Activated naive CD8-positive, alpha-beta T cell treated with anti-CD3 and anti-CD28 coated beads, Interleukin-2, amount 50 U/mL, for 16 hours (primary cell): ENCODE results near the gene WBP1.
"Not testable (repeated sequence)": the region's sequence is repeated elsewhere in the genome, so short reads cannot be mapped to it uniquely, and the experiment has no call there.

ENCODE experiments used
- DNase-seq: peaks from one replicate; pipeline ENCODE4 v3.0.0-alpha.2; 2020; ENCODE audit warnings: low read depth, low spot score

WBP1 gene

DNA sequence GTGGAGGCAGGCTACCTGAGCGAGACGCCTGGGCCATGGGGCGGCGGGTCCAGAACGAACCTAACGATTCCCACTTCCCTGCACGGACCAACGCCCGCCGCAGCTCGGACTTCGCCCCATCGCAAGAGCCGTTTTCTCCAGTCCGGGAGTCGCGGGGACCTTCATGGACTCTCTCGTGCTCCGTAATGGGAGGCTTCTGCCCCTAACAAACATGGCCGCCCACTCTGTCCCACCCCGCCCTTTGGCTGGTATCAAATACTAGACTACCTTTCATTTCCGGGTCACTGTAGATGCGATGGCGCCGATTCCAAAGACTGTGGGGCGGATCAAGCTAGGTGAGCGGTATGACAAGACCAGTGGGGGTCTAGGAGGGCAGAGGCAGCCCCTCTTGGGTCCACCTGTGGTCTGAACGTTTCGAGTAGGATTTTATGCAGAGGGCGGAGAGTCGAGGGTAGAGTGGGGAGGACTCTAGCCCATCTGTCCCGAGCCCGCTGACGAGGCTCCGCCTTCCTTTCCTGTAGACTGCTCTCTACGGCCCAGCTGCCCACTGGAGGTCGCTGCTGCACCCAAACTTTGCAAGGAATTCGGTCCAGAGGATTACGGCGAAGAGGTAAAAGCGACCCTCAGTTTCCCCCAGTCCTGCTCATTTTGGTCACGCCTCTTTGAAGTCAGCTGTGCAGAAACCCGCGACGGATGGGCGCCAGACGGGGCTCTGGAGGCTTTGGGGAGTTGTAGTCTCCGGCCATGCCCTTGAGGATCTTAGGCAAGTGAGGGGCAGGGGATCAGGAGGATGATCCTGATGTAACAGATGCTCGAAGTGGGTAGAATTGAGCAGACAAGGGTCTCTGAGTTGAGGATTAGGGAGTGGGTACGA is 24.8 kb downstream of the WBP1 start, which contains the start of the genes CCDC142 and TTC31:
TSS of gene CCDC142 (minus strand) at position 198 of the 874 bp plus-strand sequence. CDS start at position 37, 161 bp downstream.
TSS of gene TTC31 (plus strand) at position 281 of the 874 bp plus-strand sequence. CDS start at position 296, 15 bp downstream.
- peak; percentile 86 for DNase-seq

DNA sequence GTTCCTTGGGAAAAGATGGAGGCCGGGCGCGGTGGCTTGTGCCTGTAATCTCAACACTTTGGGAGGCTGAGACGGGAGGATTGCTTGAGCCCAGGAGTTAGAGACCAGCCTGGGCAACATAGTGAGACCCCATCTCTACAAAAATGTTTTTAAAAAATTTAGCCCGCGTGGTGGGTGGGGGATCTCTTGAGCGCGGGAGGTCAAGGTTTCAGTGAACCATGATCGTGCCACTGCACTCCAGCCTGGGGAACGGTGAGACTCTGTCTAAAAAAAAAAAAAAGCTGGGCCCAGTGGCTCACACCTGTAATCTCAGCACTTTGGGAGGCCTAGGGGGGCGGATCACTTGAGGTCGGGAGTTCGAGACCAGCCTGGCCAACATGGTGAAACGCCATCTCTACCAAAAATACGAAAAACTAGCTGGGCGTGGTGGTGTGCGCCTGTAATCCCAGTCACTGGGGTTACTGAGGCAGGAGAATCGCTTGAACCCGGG is 25.5 kb downstream of the WBP1 start:
- not testable (repeated sequence) for DNase-seq

DNA sequence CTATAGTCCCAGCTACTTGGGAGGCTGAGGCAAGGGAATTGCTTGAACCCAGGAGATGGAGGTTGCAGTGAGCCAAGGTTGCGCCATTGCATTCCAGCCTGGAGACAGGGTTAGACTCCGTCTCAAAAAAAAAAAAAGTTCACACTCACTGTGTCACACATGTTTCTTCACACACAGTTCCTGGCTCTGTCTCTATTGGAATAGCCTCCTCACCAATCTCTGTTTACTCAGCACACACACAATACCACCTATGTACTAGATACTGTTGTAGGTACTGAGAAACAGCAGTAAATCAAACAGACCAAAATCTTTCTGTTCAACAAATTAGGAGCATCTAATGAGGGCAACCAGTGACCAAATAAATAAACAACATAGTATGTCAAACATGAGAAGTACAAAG is 27.9 kb downstream of the WBP1 start:
- no peak for DNase-seq

DNA sequence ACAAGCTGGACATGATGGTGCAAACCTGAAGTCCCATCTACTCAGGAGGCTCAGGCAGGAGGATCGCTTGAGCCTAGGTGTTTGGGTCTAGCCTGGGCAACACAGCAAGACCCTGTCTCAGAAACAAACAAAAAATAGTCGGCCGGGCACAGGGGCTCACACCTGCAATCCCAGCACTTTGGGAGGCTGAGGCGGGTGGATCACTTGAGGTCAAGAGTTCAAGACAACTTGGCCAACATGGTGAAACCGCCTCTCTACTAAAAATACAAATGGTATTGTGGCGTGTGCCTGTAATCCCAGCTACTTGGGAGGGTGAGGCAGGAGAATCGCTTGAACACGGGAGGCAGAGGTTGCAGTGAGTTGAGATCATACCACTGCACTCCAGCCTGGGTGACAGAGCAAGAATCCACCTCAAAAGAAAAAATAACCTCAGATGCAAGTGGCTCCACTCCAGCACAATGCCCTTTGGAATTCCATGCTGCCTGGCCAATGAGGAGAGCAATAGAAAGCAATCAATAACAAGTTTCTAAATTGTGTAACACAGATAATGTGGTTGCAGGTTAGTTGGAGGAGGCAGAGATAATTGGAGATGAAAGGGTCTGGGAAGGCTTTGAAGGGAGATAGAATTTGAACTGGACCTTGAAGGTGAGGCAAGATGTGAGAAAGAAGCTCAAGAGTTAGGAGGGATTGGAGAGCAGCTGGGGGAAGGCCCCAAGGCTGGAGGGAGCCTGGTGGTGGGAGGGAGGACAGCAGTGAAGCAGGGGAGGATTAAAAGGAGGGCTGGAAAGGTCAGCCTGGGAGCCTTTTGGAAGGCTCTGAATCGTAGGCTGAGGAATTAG is 30.6 kb downstream of the WBP1 start:
- DNase-seq = no peak

DNA sequence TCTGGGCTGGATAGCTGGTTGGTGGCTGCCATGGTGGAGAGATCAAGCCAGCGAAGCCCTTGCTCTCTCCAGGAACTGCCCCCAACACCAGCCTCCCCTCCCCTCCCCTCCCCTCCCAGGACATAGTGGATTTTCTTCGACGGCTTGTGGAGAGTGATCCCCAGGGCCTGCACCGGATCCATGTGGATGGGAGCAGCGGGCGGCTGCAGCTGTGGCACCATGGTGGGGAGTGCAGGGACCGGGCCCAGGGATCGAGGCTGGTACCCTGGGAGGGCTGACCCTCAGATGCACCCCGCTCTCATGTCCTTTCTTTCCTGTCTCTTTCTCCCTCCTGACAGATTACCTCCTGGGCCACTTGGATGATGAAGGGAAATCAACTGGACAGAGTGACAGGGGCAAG is 31.7 kb downstream of the WBP1 start:
- no peak for DNase-seq

DNA sequence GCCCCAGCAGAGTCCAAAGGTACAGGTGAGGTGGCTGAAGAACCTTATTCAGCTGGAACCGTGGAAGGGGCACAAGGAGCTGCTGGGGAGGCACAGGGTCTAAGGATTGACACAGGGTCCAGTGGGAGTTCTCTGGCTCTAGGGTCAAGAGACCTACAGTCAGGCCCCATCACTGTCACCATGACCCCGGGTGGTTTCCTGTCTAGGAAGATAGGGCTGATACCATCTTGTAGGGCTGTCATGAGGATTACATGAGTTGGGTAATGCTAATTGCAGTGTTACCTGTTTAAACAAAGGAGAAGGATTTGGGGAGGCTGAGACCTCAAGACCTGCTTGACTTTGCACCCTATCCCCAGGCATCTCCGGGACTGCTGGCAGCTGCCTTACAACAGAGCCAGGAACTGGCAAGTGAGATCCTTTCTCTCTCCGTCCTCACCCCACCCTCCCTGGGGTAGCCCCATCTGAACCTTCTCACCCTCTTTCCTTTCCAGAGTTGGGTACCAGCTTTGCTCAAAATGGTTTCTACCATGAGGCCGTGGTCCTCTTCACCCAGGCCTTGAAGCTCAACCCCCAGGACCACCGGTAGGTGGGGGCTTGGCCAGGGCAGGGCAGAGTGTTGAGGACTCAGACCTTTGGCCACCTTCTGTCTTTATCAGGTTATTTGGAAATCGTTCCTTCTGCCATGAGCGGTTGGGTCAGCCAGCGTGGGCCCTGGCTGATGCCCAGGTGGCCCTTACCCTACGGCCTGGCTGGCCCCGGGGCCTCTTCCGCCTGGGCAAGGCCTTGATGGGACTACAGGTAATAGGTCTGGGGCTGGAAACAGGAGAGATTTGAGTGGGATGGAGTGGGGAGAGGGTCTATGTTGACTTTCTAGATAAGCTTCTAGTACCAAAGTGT is 33.7 kb downstream of the WBP1 start:
- no peak for DNase-seq

DNA sequence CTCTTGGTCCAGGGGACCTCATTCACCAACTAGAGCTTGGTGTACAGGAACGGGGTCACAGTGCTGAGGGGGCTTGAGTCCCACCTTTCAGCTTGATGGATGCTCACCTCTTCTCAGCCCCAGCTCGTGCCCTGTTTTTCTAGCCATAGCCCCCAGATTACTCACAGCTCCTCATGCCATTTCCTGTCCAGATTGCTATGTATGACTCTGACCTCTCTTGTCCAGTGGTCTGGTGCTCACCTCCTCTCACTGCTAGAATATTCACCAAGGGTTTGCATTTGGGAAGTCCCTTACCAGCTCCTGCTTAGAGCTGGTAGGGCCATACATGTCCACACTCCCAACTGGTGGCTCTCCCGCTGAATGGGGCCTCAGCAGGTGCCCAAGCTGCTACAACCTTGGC is 35.3 kb downstream of the WBP1 start:
- DNase-seq = no peak

DNA sequence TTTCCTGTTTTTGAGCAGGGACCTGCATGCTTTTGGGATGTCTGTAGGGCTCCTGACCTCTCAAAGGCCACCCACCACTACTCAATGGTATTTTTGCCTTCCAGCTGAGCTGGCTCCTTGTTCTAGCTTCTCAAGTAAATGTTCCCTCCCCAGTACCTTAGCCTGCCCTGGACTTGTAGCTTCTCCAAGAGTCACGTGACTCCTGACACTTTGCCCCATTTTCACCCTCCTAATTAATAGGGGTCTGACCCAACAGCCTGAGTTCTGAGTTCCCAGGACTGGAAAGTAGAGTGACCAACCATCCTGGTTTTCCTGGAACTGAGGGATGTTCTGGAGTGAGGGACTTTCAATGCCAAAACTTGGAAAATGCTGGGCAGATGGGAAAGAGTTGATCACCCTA is 37.2 kb downstream of the WBP1 start:
- DNase-seq = no peak

DNA sequence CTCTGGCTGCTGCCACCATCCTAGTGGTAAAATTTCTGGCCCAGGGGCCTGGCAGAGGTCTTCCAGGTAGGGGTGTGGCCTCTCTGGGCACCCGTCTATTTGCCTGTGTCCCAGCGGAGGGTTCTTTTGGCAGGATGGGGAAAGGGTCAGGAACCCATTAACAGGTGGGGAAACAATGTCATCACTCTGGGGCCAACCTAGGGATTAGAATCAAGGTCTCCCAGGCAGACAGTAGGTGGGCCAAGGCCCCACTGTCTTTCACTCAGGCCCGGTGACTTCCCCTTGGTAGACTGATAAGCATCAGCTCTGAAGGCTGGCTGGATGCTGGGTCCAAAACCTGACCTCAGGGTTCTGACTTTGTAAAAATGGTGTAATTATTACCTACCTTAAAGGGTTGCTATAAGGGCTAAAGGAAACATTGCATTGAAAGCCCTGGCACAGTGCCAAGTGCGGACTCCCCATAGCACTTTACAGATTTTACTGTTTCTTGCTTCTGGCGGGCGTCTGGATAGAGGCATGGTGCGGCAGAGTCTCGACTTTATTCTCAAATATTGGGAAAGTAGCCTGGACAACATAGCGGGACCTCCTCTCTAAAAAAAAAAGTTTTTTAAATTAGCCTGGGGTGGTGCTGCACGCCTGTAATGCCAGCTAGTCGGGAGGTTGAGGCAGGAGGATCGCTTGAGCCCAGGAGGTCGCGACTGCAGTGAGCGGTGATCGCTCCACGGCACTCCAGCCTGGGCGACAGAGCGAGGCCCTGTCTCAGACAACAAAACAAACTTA is 38.9 kb downstream of the WBP1 start:
- no peak for DNase-seq

DNA sequence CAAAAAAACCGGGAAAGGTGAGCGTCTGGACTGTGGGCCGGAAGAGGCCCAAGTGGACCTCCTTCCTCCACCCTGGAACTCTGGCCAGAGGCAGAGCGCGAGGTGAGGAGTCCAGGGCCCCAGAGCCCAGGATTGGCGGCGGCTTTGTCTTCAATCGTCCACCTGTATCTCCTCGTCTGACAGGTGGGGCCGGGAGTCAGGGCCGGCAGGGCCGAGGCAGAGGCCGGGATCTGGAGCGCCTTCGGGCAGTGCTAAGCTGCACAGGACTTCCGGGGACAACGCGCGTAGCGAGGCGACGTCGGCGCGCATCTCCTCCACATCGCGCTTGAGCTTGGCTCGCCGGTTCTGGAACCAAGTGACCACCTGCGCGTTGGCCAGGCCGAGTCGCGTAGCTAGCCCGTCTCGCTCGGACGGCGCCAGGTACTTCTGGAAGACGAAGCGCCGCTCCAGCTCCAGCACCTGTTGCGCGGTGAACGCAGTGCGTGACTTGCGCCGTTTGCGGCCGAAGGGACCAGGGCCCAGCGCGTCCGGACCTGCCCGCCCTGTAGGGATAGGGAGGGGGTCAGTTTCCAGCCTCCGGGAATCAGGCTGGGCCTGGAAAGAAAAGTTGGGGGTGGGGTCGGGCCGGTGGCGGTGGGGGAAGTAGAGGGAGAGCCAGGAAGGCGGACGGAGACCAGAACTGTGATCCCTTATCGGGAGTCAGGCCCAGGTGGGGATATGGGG is 39.7 kb downstream of the WBP1 start:
- DNase-seq = no peak

DNA sequence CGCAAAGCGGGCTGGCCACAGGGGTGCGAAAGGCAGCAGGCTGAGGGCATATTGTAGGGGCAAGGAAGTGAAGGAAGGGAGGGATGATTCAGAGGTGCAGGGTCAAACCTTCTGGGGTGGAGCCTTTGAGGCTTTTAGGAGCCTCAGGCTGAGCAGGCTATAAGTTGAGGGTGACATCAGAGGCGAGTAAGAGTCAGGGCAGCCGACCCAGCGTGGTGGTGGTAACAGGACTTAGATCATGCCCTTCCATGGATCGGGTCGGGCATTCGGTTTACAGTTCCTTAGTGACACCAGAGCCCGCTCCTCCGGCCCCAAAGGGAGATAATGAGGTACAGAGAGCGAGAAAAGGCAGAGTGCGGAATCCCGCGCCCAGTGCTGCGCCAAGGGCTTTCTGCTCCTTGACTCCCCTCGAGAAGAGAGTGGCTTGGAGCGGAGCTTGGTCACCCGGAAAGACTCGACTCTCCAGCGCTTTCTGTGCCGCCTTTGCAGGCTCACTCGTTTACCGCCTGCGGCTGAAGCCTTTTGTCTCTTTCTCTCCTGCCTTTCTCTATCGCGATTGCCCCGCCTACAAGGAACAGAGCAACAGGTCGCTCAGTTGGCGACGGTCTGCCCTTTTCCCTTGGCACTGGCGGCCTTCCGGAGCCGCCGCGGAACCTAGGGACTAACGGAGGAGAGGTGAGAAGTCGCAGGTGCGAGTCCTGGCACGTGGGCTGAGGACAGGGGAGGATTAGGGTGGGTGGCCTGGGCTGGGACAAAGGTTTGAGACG is 40.4 kb downstream of the WBP1 start:
- DNase-seq = no peak

DNA sequence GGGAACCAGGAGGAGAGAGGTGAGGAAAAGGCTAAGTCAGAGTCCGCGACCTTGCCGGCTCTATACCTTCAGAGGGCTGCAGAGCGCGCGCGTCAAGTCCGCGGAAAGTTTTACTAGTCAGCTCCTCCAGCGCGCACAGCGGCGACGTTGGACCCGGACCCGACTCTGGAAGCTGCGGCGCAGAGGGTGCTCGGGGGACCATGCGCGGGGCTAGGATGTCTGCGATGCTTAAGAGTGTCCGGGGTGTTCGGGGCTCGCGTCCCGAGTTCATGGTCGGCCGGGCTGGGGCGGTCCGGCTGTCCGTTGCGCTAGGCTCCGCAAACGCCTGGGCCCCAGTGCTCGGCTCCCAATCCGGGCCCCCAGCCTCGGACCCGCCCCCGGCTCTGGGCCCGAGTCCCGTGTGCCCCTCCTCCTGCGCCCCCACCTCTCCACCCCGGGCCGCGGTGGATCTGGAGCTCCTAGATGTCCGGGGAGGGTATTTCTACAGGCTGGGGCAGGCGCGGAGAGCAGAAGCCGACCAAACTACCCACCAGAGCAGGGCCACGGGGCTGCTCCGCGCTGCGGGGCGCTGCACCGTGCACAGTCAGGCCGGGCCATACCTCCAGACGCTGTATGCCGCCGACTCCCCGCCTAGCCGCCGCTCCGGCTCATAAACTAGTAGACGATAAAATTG is 41.2 kb downstream of the WBP1 start, which contains the start of gene LBX2:
TSS of gene LBX2 (minus strand) at position 337 of the 673 bp plus-strand sequence. CDS start at position 271, 66 bp downstream.
- no peak for DNase-seq

DNA sequence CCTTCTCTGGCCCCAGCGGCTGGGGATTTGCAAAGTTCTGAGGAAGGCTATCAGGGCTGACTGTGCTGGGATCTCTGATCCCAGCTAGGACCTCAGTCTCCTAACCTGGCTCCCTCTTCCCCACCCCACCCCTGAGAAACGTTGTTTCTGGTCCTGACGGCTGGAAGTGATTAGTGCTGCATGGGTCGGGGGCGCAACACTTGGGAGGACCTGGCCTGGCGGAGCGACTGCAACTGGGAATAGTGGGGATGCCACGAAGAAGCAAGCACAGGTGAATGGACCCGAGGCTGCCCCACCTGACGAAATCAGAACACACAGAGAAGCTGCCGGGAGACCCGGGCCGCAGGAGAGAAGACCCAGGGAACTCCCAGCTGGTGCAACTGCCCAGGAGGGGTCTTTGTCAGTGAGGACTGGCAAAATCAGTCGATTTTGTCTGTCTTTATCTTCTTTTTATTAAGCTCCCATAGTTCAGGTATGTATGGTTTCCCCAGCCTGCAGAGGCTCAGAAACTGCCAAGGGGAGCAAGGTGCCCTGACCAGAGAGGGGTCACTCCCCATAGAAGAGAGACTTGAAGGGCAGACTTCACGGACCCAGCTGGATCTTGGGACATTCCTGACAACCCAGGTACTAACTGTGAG is 41.8 kb downstream of the WBP1 start:
- DNase-seq = no peak

DNA sequence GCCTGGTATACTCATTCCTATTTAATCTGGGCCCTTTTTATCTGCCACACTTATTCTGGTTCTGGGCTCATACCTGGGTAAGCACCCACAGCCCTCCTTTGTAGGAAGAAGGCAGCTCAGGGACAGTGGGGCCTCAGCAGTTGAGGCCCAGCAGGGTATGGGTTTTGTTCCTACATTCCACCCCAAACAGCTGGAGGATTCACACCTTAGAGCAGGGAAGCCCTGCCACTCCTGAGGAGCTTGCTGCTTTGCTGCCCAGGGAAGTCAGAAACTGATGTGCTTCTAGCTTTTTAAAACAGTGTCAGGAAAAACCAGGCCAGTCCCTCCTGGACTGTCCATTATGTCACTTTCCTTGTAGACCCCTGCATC is 42.3 kb downstream of the WBP1 start:
- DNase-seq = no peak

DNA sequence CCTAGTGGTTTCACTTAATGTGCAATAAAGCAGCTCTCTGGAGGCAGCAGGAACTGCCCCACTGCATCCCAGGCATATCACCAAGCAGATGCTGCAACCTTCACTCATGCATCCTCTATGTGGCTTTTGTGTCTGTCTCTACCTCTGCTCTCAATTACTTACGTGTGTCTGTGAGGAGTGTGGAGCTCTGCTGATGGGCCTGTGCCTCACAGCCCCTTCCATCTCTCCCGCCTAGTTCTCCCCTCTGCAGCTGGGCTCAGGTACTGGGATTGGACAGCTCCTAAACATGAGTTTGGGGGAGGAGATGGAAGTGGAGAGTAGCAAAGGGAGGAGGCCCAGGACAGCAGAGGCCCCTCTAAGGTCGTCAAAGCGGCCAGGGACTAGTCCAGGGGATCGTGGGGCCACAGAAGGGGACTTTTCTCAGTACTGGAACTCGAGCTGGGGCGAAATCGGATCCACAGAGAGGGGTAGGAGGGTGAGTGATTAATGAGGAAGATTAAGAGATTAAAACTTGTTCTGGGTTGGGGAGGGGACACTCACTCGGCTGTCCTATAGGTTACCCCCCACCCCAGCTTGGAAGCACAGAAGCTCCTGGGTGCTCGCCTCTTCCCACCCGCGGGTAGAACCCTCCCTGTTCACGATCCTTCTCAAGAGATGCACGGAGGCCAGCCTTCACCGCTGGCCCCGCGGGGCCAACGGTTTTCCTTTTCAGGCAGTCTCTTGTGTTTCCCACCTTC is 43.3 kb downstream of the WBP1 start:
- DNase-seq = no peak

DNA sequence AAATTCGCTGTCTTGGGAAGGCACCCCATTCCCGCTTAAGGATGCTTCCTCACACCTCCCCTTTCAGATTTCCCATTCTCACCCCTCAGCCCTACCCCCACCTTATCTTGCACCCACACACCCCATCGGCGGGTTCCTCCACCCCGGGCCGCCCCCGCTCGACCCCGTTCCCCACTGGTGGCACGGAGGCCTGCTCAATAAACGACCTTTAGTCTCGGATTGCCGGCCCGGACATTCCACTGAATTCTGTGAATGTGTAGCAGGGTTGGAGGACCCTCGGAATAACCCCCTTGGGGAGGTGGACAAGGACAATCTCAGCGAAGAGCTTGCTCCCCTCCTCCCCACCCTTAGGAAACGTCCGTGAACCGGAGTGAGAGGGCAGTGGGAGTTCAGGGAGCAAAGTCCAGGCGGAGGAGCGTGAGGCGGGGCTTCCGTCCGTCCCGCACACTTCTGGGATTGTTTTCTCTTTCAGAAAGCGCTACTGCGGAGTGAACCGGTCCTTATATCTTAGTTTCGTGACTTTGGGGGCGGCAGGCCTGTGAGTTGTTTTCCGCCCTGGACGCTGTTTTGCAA is 44.0 kb downstream of the WBP1 start:
- no peak for DNase-seq
